Nephron progenitor cell (in vitro differentiated cells): ENCODE results near the gene TUBGCP4.

Source experiments
- DNase-seq: peaks from one replicate; pipeline ENCODE4 v3.0.0; 2021
- H3K27ac Mint-ChIP-seq: 2 replicates; pipeline ENCODE4 v1.8.0; 2021; ENCODE audit warnings: mild to moderate bottlenecking, moderate library complexity, mixed read lengths
- H3K27me3 Mint-ChIP-seq: 2 replicates; pipeline ENCODE4 v1.8.0; 2021; ENCODE audit warnings: mild to moderate bottlenecking, low read depth, mixed read lengths; ENCODE audit not compliant: poor library complexity
- H3K36me3 Mint-ChIP-seq: 2 replicates; pipeline ENCODE4 v1.8.0; 2021; ENCODE audit warnings: low read depth, mixed read lengths
- H3K4me1 Mint-ChIP-seq: 2 replicates; pipeline ENCODE4 v1.8.0; 2021; ENCODE audit warnings: mixed read lengths
- H3K4me3 Mint-ChIP-seq: 2 replicates; pipeline ENCODE4 v1.8.0; 2021; ENCODE audit warnings: mild to moderate bottlenecking, moderate library complexity, mixed read lengths
- H3K9me3 Mint-ChIP-seq: 2 replicates; pipeline ENCODE4 v1.8.0; 2021; ENCODE audit warnings: mild to moderate bottlenecking, moderate library complexity, mixed read lengths
- CTCF ChIP-seq: fragments of 200-600 bp; sonication (generic); IDR thresholded peaks from 2 replicates; pipeline ENCODE4 v1.5.0; 2021; ENCODE audit warnings: antibody characterized with exemption

TUBGCP4 gene

GRCh38 chr15:43330780-43331087, 40.2 kb upstream of the TUBGCP4 start:
- DNase-seq: no peak
- Mint-ChIP-seq H3K9me3 (peaks cover 4% of the 10 kb centered on the region), H3K36me3 (peaks cover 54% of the 10 kb centered on the region), H3K4me1 (peaks cover 42% of the 10 kb centered on the region), H3K4me3 (peak overlapping the region; percentile 88), H3K27ac (peak overlapping the region; percentile 99), H3K27me3 (peaks cover 12% of the 10 kb centered on the region)
- TF ChIP-seq CTCF: no peak

DNA sequence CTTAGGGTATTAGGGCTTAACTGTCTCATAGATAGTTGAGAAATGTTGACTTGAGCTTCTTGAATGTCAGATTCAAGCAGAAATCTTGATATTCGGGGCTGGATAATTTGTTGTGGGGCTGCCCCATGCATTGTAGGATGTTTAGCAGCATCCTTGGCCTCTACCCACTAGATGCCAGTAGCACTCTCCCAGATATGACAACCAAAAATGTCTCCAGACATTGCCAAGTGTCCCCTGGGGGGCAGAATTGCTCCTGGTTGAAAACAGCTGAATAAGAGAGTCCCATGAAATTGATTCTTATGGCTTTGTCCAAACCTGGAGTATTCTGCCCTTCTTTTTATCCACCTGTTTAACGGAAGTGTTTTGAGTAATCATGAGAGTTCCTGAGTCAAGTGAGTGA, 24.6 kb upstream of the TUBGCP4 start:
- Mint-ChIP-seq H3K36me3 (peaks cover 27% of the 10 kb centered on the region), H3K4me3 (no peak overlapping the region), H3K9me3 (no peaks in the 10 kb centered on the region), H3K27ac (no peak overlapping the region), H3K4me1 (no peaks in the 10 kb centered on the region), H3K27me3 (peaks cover 3% of the 10 kb centered on the region)
- TF ChIP-seq CTCF: no peak
- DNase-seq: no peak

DNA sequence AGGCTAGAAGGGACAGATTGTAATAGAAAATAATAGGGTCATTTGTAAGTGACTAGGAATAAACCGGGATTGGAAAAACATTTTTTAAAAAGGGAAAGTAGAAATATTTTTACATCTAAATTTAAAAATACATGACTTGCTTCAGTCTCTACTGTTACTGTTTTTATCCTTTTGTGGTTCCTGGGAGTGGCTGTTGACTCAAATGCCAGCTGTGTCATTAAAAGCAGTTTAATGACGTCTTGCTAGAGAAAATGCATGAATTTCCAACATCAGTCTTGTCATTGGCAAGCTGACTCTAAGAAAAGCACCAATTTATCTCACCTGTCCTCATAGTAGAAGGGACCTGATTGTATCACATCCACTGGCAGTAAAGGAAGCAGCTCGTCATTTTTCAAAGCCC, 23.8 kb upstream of the TUBGCP4 start:
- H3K9me3 Mint-ChIP-seq: no peaks in the 10 kb centered on the region
- H3K4me3 Mint-ChIP-seq: no peak overlapping the region
- no peak for TF ChIP-seq CTCF
- peak overlapping the region; percentile 24 for H3K27ac Mint-ChIP-seq
- no peak for DNase-seq
- H3K4me1 Mint-ChIP-seq: no peaks in the 10 kb centered on the region
- peaks cover 3% of the 10 kb centered on the region for H3K27me3 Mint-ChIP-seq
- peaks cover 26% of the 10 kb centered on the region for H3K36me3 Mint-ChIP-seq

DNA sequence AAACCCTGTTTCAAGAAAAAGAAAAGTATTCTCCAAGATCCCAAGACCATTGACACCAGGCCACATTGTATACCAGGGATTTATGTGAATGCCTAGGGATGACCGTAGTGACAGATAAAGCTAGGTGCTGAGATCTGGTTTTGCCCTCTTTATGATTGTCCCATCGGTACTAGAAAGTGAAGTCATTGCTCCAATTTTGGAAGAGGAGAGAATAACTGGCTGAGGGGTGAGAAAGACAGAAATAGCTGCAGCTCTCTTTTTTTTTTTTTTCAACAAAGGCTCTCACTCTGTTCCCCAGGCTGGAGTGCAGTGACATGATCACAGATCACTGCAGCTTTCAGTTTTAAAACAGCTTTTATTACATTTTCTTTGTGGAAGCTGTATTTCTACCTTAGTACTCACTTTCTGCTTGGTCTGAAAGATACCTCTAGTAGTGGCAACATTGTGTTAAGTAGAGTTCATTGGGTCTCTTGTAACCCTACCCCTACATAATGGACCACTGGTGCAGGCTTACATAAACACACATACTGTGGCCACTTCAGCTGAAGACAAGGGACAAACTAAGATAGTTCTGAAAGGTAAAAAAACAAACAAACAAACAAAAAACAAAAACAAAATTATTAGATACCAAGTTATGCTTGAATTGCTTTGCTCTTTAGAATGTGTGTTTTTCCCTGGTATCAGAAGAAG, 18.1 kb upstream of the TUBGCP4 start:
- Mint-ChIP-seq H3K9me3 (peaks cover 14% of the 10 kb centered on the region), H3K27ac (no peak overlapping the region), H3K36me3 (peaks cover 53% of the 10 kb centered on the region), H3K4me3 (no peak overlapping the region), H3K4me1 (peaks cover 18% of the 10 kb centered on the region), H3K27me3 (peaks cover 6% of the 10 kb centered on the region)
- TF ChIP-seq CTCF: no peak
- DNase-seq: no peak

- peaks cover 94% of the 10 kb centered on the region for H3K9me3 Mint-ChIP-seq
- H3K36me3 Mint-ChIP-seq: peaks cover 100% of the 10 kb centered on the region
- no peak overlapping the region for H3K27ac Mint-ChIP-seq
- H3K4me1 Mint-ChIP-seq: no peaks in the 10 kb centered on the region
- no peak for TF ChIP-seq CTCF
- H3K4me3 Mint-ChIP-seq: no peak overlapping the region
- peaks cover 6% of the 10 kb centered on the region for H3K27me3 Mint-ChIP-seq
- no peak for DNase-seq
Measured at GRCh38 chr15:43360821-43361220, 10.1 kb upstream of the TUBGCP4 start.

- H3K4me1 Mint-ChIP-seq: no peaks in the 10 kb centered on the region
- DNase-seq: no peak
- peaks cover 100% of the 10 kb centered on the region for H3K36me3 Mint-ChIP-seq
- TF ChIP-seq CTCF: no peak
- peaks cover 94% of the 10 kb centered on the region for H3K9me3 Mint-ChIP-seq
- peaks cover 10% of the 10 kb centered on the region for H3K27me3 Mint-ChIP-seq
- H3K4me3 Mint-ChIP-seq: no peak overlapping the region
- H3K27ac Mint-ChIP-seq: no peak overlapping the region
Measured at GRCh38 chr15:43361313-43361903, 9.5 kb upstream of the TUBGCP4 start.
